ENCODE data around the gene TMEM42.

TMEM42 gene

GRCh38 chr3:44874308-44874707, 12.6 kb downstream of the TMEM42 start, which contains the start of gene TGM4:
Gene TGM4, plus strand, starts transcription at chr3:44874608. Its CDS starts 71 bp downstream, at chr3:44874679.
- DNase-seq (ENCODE audit: low read depth in 2 of 2): no peak

GRCh38 chr3:44875596-44875995, 13.9 kb downstream of the TMEM42 start:
- DNase-seq (ENCODE audit: low read depth in 2 of 2): no peak

DNA sequence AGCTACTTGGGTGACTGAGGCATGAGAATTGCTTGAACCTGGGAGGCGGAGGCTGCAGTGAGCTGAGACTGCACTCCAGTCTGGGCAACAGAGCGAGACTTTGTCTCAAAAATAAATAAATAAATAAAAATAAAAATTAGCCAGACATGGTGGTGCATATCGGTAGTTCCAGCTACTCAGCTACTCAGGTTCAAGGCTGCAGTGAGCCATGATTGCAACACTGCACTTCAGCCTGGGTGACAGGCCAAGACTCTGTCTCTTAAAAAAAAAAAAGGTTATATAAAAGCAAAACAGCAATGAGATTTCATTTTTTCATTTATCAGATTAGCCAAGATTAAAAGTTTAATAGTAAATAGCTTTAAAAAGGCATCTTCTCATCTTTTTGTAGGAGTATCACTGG, 15.6 kb downstream of the TMEM42 start:
- DNase-seq (ENCODE audit: low read depth in 2 of 2): no peak

GRCh38 chr3:44880284-44880683, 18.6 kb downstream of the TMEM42 start:
- DNase-seq (ENCODE audit: low read depth in 2 of 2): no peak

- no peak for DNase-seq (ENCODE audit: low read depth in 2 of 2)
These were observed 21.7 kb downstream of the TMEM42 start for GRCh38 chr3:44883213-44883955.

- no peak for DNase-seq (ENCODE audit: low read depth in 2 of 2)
These were observed 22.3 kb downstream of the TMEM42 start for GRCh38 chr3:44883999-44884431.

DNA sequence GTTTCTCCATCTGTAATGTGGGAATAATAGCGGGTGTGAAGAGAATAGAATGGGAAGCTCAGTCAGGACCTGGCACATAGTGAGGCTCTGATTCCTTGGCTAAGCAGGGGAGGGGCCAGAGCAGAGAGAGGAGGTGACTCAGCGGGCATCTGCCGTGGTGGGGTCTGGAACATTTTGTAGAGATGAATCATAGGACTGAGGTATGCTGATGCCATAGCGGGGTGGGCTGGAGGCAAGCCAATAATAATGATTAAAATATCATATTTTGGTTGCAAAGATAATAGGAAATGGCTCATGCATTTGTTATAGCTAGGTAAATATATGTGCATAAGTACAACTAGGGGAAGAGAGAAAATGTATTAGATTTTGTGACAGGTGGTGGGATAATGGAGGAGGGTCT, 23.9 kb downstream of the TMEM42 start:
- DNase-seq (ENCODE audit: low read depth in 2 of 2): no peak

DNA sequence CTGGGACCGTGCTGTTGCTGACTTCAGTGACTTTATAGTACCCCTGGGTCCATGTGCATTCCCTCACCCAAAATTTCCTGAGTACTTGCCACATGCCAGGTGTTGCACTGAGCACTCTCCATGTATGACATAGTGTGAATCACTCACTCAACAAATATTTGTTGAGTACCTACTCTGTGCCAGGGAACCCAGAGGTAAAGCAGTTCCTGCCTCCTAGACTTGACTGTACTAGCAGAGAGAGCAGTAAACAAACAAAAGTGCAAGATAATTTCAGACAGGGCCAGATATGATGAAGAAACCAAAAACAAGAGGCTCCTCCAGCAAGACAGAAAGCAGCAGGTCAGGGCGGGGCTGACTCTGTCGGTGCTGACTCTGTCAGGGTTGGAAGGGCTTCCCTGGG, 24.8 kb downstream of the TMEM42 start:
- no peak for DNase-seq (ENCODE audit: low read depth in 2 of 2)

- no peak for DNase-seq (ENCODE audit: low read depth in 2 of 2)
These were observed 25.4 kb downstream of the TMEM42 start for GRCh38 chr3:44887101-44887500.

GRCh38 chr3:44890258-44890657, 28.5 kb downstream of the TMEM42 start:
- no peak for DNase-seq (ENCODE audit: low read depth in 2 of 2)

- no peak for DNase-seq (ENCODE audit: low read depth in 2 of 2)
These were observed 29.1 kb downstream of the TMEM42 start for GRCh38 chr3:44890852-44891251.

GRCh38 chr3:44892689-44893088, 31.0 kb downstream of the TMEM42 start:
- no peak for DNase-seq (ENCODE audit: low read depth in 2 of 2)

- no peak for DNase-seq (ENCODE audit: low read depth in 2 of 2)
These were observed 31.4 kb downstream of the TMEM42 start for GRCh38 chr3:44893097-44893496.

DNA sequence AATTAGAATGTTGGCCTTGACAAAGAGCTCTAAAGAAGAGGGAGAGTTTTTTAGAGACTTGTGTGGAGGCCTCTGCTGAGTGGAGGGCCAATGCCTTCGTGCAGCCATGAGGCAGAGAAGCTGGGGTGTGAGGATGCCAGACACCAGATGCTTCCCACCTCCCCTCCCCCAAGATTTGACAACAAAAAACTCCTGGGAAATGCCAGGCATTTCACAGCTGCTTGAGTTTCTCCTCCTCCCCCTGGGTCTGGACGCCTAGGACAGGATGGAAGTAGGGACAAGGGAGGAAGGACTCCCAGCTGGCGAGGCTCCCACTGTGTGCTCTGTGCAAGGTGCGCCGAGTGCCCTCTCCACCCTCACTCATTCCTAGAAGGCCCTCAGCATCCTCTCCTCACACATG, 32.8 kb downstream of the TMEM42 start:
- no peak for DNase-seq (ENCODE audit: low read depth in 2 of 2)

- no peak for DNase-seq (ENCODE audit: low read depth in 2 of 2)
These were observed 34.7 kb downstream of the TMEM42 start for GRCh38 chr3:44896440-44896839.

DNA sequence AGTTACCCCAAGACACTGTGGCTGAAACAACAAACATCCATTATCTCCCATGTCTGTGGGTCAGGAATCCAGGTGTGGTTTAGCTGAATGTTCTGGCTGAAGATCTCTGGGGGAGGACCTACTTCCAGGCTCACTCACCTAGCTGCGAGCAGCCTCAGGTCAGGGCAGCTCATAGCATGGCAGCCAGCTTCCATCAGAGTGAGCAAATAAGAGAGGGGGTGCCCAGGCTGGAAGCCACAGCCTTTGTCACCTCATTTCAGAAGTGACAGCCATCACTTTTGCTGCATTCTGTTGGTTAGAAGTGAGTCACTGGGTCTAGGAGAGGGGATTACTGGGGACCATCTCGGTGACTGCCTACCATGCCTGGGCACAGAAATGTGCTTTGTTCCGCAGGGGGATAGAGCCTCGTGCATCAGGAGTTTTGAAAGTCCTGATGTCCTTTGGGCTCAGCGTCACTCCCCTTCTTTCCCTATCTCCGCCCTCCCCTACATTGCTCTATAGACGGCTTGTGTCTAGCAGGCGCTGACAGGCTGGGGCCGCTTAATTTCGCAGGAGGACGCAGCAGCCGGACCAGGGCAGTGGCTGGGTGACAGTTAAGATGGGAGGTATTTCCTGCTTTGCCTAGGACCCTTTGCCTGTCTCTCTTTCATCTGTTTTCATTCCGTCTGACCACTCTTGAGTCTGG, 38.1 kb downstream of the TMEM42 start:
- DNase-seq (ENCODE audit: low read depth in 2 of 2): no peak

- DNase-seq (ENCODE audit: low read depth in 2 of 2): no peak
These were observed 40.9 kb downstream of the TMEM42 start for GRCh38 chr3:44902628-44903027.

- no peak for DNase-seq (ENCODE audit: low read depth in 2 of 2)
These were observed 41.6 kb downstream of the TMEM42 start for GRCh38 chr3:44903314-44903713.

- DNase-seq (ENCODE audit: low read depth in 2 of 2): no peak
These were observed 42.0 kb downstream of the TMEM42 start for GRCh38 chr3:44903751-44904150.

DNA sequence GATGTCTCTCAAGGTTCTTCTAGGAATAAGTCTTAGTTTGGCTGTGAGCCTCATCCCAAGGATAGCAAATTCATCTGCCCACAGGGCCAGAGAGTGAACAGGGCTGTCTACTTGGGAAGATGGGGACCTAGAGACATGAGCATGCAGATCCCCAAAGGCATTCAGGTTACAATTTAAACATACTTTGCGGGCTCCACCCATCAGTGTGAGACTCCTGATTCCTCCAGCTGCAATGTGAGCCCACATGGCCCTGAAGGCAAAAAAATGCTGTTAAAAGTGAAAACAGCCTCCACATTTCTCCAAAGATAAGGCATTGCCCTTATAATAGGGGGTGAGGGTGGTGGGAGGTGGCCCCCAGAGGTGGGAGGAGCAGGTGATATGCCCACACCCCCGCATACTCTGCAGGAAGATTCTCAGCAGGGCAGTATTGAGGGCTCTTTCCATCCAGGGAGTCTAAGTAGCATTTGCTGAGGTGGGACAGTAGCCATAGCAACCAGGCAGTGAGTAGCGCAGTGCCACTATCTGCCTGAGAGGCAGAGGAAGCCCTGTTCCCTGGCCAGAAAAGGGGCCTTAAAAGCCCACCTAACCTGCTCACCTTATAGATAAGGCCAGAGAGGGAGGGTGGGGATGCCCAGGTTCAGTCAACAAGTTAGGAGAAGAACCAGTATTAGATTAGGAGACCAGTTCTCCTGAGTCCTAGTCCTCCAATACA, 43.9 kb downstream of the TMEM42 start:
- no peak for DNase-seq (ENCODE audit: low read depth in 2 of 2)

DNA sequence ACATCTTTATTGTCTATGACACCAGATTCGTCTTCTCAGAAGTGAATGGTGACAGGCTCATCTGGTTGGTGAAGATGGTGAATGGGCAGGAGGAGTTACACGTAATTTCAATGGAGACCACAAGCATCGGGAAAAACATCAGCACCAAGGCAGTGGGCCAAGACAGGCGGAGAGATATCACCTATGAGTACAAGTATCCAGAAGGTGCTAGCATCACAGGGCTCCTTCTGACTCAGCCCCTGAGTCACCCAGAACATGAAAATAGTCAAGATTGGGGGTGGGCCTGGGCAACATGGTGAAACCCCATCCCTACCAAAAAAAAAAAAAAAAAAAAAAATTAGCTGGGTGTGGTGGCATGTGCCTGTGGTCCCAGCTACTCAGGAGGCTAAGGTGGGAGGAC, 45.3 kb downstream of the TMEM42 start:
- no peak for DNase-seq (ENCODE audit: low read depth in 2 of 2)

- no peak for DNase-seq (ENCODE audit: low read depth in 2 of 2)
These were observed 45.9 kb downstream of the TMEM42 start for GRCh38 chr3:44907612-44908011.

DNA sequence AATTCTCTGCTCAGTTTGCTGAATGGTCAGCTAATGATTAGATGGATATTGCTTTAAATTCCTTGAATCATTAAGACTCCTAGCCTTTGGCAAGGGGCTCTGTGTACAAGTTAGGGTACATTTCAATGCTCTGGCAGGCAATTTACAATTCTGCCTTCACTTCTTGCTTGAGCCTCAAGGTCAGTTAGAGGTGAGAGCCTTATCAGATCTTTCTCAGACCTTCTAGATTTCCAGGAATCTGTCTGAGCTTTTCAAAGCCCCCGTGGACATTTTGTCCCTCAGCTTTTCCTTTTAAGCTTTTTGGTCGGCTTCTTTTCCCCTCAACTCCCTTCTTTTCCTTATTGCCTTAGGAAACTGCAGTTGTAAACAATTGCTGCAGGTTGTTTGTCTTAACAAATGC, 47.4 kb downstream of the TMEM42 start:
- DNase-seq (ENCODE audit: low read depth in 2 of 2): no peak
